Gastroesophageal sphincter (tissue), 4 donors: ENCODE data around the gene PLPPR2. TPM values are rescaled to one million over a fixed set of nuclear protein-coding genes. Genes with fewer than 3 reads are reported as not detected.
A peak's percentile ranks its signal among the peaks of the same experiment; 100 is the strongest.
"Not testable (repeated sequence)": the region's sequence is repeated elsewhere in the genome, so short reads cannot be mapped to it uniquely, and the experiment has no call there.

Experiments
- ATAC-seq: fragments of 150-250 bp; one replicate; pipeline ENCODE4 v1.9.1; 2016; ENCODE audit warnings: mild to moderate bottlenecking, moderate library complexity
- H3K27ac ChIP-seq, 4 donors: fragments of 200-600 bp; sonication (generic) in 3 of 4; 1 replicate in 3 of 4; 2 replicates in 1 of 4; pipeline ENCODE4 v1.5.1; 2016 to 2019
- H3K27me3 ChIP-seq: fragments of 200-600 bp; sonication (generic); one replicate; pipeline ENCODE4 v1.5.1; 2019
- H3K36me3 ChIP-seq, 2 donors: fragments of 200-600 bp; sonication (generic); one replicate each; pipeline ENCODE4 v1.5.1; 2019; ENCODE audit warnings: control low read depth in 1 of 2
- H3K4me1 ChIP-seq, 3 donors: fragments of 200-600 bp; sonication (generic); 1 replicate in 2 of 3; 2 replicates in 1 of 3; pipeline ENCODE4 v1.5.1; 2016 to 2019; ENCODE audit warnings: control low read depth in 2 of 3
- H3K4me3 ChIP-seq, 2 donors: fragments of 200-600 bp; sonication (generic); one replicate each; pipeline ENCODE4 v1.5.1; 2019; ENCODE audit warnings: mild to moderate bottlenecking in 1 of 2, moderate library complexity in 1 of 2
- H3K9me3 ChIP-seq, 3 donors: fragments of 200-600 bp; sonication (generic); one replicate each; pipeline ENCODE4 v1.5.1; 2017 to 2019; ENCODE audit warnings: control low read depth in 2 of 3
- EP300 ChIP-seq: sonication (generic); formaldehyde crosslinking; IDR thresholded peaks from one replicate; pipeline ENCODE4 v1.6.1; 2017; ENCODE audit warnings: antibody characterized with exemption, mild to moderate bottlenecking
- POLR2A ChIP-seq, 2 donors: fragments of 450-650 bp; IDR thresholded peaks; one replicate each; pipeline ENCODE4 v1.6.1; 2017; ENCODE audit warnings: antibody characterized with exemption in 2 of 2, mild to moderate bottlenecking in 2 of 2, moderate library complexity in 1 of 2
- POLR2AphosphoS5 ChIP-seq: sonication (generic); formaldehyde crosslinking; IDR thresholded peaks from one replicate; pipeline ENCODE4 v1.6.1; 2017; ENCODE audit warnings: antibody characterized with exemption
- whole genome bisulfite sequencing, 2 donors: methylation state at CpG; one replicate each; pipeline ENCODE4 v1.1.5; 2018; ENCODE audit warnings: low coverage in 1 of 2; 5-methylcytosine and 5-hydroxymethylcytosine counted together
- total RNA-seq, 4 donors: library from RNA; depleted of rRNA; stranded (reverse); fragments of >200 nt; gene quantifications; one replicate each; pipeline ENCODE4 v1.1.0, GENCODE V29; 2016
- TF ChIP-seq, protein P1 (sequence below), 4 experiments: fragments of 200-600 bp in 2 of 4; fragments of 450-650 bp in 2 of 4; sonication (generic) in 1 of 4; IDR thresholded peaks; one replicate each; pipeline ENCODE4 v1.5.1; 2017 to 2019; ENCODE audit warnings: antibody characterized with exemption in 4 of 4, mild to moderate bottlenecking in 2 of 4, moderate library complexity in 2 of 4

PLPPR2 gene, protein sequence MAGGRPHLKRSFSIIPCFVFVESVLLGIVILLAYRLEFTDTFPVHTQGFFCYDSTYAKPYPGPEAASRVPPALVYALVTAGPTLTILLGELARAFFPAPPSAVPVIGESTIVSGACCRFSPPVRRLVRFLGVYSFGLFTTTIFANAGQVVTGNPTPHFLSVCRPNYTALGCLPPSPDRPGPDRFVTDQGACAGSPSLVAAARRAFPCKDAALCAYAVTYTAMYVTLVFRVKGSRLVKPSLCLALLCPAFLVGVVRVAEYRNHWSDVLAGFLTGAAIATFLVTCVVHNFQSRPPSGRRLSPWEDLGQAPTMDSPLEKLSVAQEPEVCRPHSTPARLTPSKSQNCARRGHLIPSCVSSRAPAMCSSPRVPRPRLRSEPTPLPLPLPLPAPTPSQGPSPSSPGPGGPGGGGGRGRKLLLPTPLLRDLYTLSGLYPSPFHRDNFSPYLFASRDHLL
- total RNA-seq: 10 to 100 TPM; 20.5 to 57.7 (median 44.9) TPM

DNA sequence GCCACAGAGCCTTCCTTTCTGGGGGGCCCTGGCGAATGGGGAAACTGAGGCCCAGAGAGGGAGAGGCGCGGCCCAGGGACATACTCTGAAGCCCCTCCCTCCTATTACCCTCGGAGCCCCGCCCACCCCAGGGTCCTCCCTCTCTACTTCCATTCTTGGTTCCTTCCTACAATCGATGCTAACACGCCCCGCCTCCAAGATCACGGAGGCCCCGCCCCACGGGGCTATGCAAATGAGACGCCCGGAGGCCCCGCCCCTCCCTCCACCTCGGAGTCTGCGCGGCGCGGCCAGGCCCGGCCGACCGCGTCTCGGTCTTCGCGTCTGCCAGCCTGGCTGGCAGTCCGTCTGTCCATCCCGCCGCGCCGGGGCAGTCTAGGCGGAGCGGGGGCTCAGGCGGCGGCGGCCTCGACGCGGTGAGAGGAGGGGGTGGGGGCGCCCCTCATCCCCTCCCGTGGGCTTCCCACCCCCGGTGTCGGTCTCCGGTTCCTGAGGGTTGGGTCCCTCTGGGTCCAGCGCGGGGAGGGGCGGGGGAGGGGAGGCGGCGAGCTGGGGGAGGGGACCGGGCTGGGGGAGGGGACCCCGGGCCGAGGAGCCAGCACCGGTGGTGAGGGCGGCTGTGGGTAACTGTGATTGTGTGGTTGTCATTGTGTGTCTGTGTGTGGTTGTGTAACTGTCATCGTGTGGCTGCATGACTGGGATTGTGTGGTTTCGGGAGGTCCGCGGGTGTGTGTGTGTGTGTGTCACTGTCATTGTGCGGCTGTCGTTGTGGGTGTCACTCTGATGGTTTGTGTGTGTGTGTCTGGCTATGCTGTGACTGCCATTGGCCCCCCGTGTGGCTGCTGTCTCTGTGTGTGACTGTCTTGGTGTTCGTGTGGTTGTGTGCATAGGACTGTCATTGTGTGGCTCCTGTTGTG, at the start of gene PLPPR2:
TSS of gene PLPPR2 (plus strand) at position 273 of the 914 bp plus-strand sequence. CDS start 2,242 bp downstream, outside the sequence.
- no peaks in the 10 kb centered on the region for H3K9me3 ChIP-seq
- H3K27me3 ChIP-seq: no peaks in the 10 kb centered on the region
- H3K36me3 ChIP-seq: peaks cover 0 to 32% of the 10 kb centered on the region in 2 donors
- TF ChIP-seq POLR2AphosphoS5 (peak; percentile 53), EP300 (no peak), POLR2A (IDR thresholded peaks at IDR 0.05) (peak; percentile 69 to 72)
- TF ChIP-seq, protein P1, sequence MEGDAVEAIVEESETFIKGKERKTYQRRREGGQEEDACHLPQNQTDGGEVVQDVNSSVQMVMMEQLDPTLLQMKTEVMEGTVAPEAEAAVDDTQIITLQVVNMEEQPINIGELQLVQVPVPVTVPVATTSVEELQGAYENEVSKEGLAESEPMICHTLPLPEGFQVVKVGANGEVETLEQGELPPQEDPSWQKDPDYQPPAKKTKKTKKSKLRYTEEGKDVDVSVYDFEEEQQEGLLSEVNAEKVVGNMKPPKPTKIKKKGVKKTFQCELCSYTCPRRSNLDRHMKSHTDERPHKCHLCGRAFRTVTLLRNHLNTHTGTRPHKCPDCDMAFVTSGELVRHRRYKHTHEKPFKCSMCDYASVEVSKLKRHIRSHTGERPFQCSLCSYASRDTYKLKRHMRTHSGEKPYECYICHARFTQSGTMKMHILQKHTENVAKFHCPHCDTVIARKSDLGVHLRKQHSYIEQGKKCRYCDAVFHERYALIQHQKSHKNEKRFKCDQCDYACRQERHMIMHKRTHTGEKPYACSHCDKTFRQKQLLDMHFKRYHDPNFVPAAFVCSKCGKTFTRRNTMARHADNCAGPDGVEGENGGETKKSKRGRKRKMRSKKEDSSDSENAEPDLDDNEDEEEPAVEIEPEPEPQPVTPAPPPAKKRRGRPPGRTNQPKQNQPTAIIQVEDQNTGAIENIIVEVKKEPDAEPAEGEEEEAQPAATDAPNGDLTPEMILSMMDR (IDR thresholded peaks at IDR 0.05): peak in 1 of 4 experiments; percentile 16
- H3K4me3 ChIP-seq: peak within 1 kb of the TSS; percentile 76 to 92
- peak; percentile 97 for ATAC-seq
- peaks cover 0 to 31% (median 10%) of the 10 kb centered on the region in 3 donors for H3K4me1 ChIP-seq
- peak within 1 kb of the TSS; percentile 61 to 86 (median 82) for H3K27ac ChIP-seq
- WGBS, 2 donors: 0 to 5% methylated on average over 2 to 7 of the region's 62 CpGs

DNA sequence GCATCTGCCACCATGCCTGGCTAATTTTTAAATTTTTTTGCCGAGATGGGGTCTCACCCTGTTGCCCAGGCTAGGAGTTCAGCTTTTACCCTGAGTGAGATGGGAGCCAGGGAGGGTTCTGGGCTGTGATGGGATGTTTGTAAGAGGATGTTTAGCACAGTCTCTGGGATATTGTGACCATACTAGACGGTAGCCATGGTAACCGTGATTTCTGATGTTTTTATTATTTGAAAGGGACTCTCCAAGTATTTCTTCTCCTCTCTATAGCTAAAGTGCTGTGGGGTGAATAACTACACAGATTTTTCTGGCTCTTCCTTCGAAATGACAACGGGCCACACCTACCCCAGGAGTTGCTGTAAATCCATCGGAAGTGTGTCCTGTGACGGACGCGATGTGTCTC, 48.9 kb upstream of the PLPPR2 start:
- H3K4me1 ChIP-seq: no peaks in the 10 kb centered on the region
- no peak overlapping the region for H3K27ac ChIP-seq
- TF ChIP-seq EP300 (no peak), POLR2A (IDR thresholded peaks at IDR 0.05) (no peak), POLR2AphosphoS5 (no peak)
- TF ChIP-seq, protein P1 (IDR thresholded peaks at IDR 0.05): no peak
- WGBS, 2 donors: 66 to 78% methylated on average over 7 to 9 of the region's 9 CpGs
- no peak for ATAC-seq
- no peaks in the 10 kb centered on the region for H3K36me3 ChIP-seq
- H3K27me3 ChIP-seq: peaks cover 4% of the 10 kb centered on the region
- H3K4me3 ChIP-seq: no peak overlapping the region
- no peaks in the 10 kb centered on the region for H3K9me3 ChIP-seq

DNA sequence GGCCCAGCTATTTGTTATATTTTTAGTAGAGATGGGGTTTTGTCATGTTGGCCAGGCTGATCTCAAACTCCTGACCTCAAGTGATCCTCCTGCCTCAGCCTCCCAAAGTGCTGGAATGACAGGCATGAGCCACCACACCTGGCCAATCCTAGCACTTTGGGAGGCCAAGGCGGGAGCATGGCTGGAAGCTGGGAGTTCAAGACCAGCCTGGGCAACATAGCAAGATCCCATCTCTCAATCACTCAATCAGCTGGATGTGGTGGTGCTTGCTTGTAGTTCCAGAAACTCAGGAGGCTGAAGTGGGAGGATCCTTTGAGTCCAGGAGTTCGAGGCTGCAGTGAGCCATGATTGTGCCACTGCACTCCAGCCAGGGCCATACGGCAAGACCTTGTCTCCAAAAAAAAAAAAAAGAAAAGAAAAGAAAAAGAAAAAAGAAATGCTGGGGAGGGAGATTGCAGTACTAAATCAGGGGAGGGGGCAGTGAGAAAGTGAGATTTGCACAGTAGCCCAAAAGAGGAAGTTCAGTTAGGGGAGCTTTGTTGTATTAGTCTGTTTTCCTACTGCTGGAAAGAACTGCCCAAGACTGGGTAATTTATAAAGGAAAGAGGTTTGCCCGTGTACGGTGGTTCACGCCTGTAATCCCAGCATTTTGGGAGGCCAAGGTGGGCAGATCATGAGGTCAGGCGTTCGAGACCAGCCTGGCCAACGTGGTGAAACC, 34.8 kb upstream of the PLPPR2 start:
- not testable (repeated sequence) for H3K36me3 ChIP-seq, H3K27ac ChIP-seq, H3K9me3 ChIP-seq, H3K27me3 ChIP-seq, H3K4me3 ChIP-seq, ATAC-seq
- WGBS, 2 donors: 79 to 81% methylated on average over 5 to 6 of the region's 9 CpGs
- H3K4me1 ChIP-seq: peaks cover 0 to 42% (median 18%) of the 10 kb centered on the region in 3 donors

DNA sequence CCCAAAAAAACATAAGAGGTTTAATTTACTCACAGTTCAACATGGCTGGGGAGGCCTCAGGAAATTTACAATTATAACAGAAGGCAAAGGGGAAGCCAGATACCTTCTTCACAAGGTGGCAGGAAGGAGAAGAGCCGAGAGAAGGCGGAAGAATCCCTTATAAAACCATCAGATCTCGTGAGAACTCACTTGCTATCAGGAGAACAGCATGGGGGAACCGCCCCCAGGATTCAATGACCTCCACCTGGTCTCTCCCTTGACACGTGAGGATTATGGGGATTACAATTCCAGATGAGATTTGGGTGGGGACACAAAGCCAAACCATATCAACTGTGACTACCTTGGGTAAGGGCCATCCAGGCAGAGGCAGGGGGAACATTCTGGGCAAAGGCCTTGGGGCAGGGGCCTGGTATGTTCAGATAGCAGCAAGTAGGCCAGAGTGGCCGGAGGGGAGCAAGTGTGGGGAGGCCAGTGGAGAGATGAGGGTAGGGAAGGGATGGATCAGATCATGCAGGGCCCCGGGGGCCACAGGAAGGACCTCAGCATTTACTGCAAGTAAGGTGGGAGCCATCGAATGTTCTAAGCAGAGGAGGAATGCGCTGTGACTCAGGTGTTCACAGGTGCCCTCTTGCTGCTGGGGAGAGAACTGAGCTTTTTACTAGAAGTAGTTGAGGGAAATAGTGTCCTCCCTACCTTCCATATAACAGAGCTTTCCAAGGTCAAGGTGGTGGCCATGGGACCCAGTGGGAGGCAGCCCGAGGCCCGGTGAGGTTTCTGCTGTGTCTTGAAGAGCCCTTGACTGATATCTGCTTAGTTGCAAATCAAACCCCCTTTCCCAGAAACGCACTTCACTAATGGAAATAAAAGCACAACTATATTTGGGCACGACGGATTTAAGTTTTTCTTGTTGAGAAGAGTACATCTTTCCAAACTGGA, 33.8 kb upstream of the PLPPR2 start:
- H3K4me3 ChIP-seq: no peak overlapping the region
- H3K27ac ChIP-seq: peak overlapping the region in 3 of 4 donors; percentile 7 to 85 (median 12)
- H3K36me3 ChIP-seq: peaks cover 0 to 18% of the 10 kb centered on the region in 2 donors
- no peaks in the 10 kb centered on the region for H3K27me3 ChIP-seq
- H3K4me1 ChIP-seq: peaks cover 0 to 44% (median 18%) of the 10 kb centered on the region in 3 donors
- WGBS, 2 donors: 62 to 78% methylated on average over 9 to 10 of the region's 14 CpGs
- no peak for TF ChIP-seq EP300
- TF ChIP-seq POLR2AphosphoS5: no peak
- no peak for TF ChIP-seq POLR2A (IDR thresholded peaks at IDR 0.05)
- TF ChIP-seq, protein P1 (IDR thresholded peaks at IDR 0.05): no peak
- no peak for ATAC-seq
- no peaks in the 10 kb centered on the region for H3K9me3 ChIP-seq
